22Rv1 (cell line): ENCODE measurements around the gene ZKSCAN7.

Experiments
- ZFX ChIP-seq: fragments of 450-650 bp; IDR thresholded peaks from 2 replicates; pipeline ENCODE4 v1.6.1; 2017; ENCODE audit warnings: antibody characterized with exemption, borderline replicate concordance
- TF ChIP-seq, protein P1 (sequence below): fragments of 450-650 bp; IDR thresholded peaks from 2 replicates; pipeline ENCODE4 v1.5.1; 2017; ENCODE audit warnings: mild to moderate bottlenecking

DNA sequence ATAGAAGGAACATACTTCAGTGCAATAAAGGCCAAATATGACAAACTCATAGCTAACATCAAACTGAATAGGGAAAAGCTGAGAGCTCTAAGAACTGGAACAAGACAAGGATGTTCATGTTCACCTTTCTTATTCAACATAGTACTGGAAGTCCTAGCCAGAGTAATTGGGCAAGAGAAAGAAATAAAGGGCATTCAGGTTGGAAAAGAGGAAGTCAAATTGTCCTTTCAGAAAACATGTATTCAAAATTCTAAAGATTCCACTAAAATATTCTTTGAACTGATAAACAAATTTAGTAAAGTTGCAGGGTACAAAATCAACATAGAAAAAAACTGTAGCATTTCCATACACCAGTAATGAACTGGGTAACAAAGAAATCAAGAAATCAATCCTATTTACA, 57.7 kb downstream of the ZKSCAN7 start:
- TF ChIP-seq, protein P1, sequence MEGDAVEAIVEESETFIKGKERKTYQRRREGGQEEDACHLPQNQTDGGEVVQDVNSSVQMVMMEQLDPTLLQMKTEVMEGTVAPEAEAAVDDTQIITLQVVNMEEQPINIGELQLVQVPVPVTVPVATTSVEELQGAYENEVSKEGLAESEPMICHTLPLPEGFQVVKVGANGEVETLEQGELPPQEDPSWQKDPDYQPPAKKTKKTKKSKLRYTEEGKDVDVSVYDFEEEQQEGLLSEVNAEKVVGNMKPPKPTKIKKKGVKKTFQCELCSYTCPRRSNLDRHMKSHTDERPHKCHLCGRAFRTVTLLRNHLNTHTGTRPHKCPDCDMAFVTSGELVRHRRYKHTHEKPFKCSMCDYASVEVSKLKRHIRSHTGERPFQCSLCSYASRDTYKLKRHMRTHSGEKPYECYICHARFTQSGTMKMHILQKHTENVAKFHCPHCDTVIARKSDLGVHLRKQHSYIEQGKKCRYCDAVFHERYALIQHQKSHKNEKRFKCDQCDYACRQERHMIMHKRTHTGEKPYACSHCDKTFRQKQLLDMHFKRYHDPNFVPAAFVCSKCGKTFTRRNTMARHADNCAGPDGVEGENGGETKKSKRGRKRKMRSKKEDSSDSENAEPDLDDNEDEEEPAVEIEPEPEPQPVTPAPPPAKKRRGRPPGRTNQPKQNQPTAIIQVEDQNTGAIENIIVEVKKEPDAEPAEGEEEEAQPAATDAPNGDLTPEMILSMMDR: no peak
- no peak for TF ChIP-seq ZFX
